Mononuclear cell (primary cell): ENCODE measurements around the gene CC2D2A. TPM values are rescaled to one million over a fixed set of nuclear protein-coding genes. Genes with fewer than 3 reads are reported as not detected.
"Not testable (repeated sequence)": the region's sequence is repeated elsewhere in the genome, so short reads cannot be mapped to it uniquely, and the experiment has no call there.

Source experiments
- H3K27me3 ChIP-seq: 2 replicates; pipeline ENCODE4 v1.6.0; 2011; ENCODE audit warnings: low read length, control low read depth; ENCODE audit not compliant: insufficient read depth
- H3K4me1 ChIP-seq: 2 replicates; pipeline ENCODE4 v1.5.1; 2011; ENCODE audit warnings: mild to moderate bottlenecking, low read length, control low read depth; ENCODE audit not compliant: insufficient read depth
- H3K4me3 ChIP-seq: 2 replicates; pipeline ENCODE4 v1.5.1; 2011; ENCODE audit warnings: mild to moderate bottlenecking, low read length, moderate library complexity
- H3K9me3 ChIP-seq: 2 replicates; pipeline ENCODE4 v1.5.1; 2011; ENCODE audit warnings: low read depth, mild to moderate bottlenecking, control low read depth, low read length
- total RNA-seq: library from RNA; depleted of rRNA; stranded (reverse); fragments of >200 nt; gene quantifications from one replicate; pipeline ENCODE4 v1.2.3, GENCODE V29; 2012

Gene CC2D2A
- total RNA-seq, 1 donor, result 0.63 TPM

DNA sequence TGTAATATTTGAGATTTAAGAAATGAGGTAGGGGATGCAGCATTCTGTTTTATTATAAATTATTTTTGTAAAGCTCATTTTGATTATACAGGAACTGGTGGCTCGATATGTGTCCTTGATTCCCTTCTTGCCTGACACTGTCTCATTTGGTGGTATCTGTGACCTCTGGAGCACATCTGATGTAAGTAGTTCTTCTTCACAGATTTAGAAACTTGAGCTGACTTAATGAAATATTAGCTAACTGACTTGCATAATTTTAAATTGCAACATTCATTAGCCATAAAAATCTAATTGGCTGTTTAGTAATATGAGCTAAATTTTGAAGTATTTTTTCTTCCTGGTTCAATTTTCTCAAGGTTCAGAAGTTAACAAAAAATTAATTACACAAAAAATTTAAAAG lies 116.4 kb downstream of the CC2D2A start:
- Histone ChIP-seq H3K4me1 (peaks cover 8% of the 10 kb centered on the region), H3K9me3 (no peaks in the 10 kb centered on the region), H3K27me3 (no peaks in the 10 kb centered on the region), H3K4me3 (no peak overlapping the region)

DNA sequence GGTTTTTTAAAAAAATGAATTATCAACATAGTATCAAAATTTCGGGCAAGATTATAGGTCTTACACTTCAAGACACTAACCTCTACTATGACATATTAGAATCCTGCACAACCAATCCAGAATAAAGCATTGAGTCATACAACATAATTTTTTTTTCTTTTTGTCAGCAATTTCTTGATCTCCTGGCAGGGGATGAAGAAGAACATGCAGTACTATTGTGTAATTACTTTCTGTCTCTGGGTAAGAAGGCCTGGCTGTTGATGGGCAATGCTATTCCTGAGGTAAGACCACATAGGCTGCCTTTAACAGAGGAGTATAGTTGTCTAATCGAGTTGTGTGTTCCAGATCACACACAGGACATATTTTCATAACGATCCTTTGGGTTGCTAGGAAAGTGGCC lies 118.0 kb downstream of the CC2D2A start:
- Histone ChIP-seq H3K9me3 (no peaks in the 10 kb centered on the region), H3K4me1 (peaks cover 8% of the 10 kb centered on the region), H3K4me3 (no peak overlapping the region), H3K27me3 (no peaks in the 10 kb centered on the region)

DNA sequence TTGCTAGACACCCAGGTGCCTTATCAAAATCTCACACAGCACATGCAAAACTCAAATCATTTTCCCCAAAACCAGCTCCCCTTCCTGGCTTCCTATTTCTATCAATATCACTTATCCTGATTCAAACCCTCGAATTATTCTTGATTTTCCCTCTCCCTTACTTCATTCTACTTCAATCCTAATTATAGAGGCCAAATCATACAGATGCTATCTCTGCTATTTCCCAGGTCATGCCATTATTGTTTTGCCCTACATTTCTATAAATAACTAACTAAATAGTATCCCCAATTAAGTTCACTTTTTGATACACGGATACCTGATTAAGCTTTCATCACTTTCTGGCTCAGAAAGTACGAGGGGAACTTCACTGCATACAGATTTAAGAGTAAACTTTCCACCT lies 123.1 kb downstream of the CC2D2A start:
- no peak overlapping the region for H3K4me3 ChIP-seq
- H3K27me3 ChIP-seq, result no peaks in the 10 kb centered on the region
- no peaks in the 10 kb centered on the region for H3K9me3 ChIP-seq
- no peaks in the 10 kb centered on the region for H3K4me1 ChIP-seq

DNA sequence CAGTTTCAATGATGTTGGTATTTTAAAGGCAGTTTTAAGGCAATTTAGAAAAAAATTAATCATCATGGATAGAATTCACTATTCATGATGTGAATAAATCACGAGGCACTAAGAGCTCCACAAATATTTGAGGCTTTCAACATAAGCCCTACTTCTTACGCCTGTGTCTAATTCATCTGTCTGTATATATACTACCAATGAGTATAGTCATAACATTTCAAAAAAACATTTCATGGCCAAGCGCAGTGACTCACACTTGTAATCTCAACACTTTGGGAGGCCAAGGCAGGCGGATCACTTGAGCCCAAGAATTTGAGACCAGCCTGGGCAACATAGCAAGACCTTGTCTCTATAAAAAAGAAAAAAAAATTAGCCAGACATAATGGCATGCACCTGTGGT lies 129.0 kb downstream of the CC2D2A start:
- Histone ChIP-seq H3K27me3 (no peaks in the 10 kb centered on the region), H3K4me3 (no peak overlapping the region), H3K4me1 (no peaks in the 10 kb centered on the region), H3K9me3 (no peaks in the 10 kb centered on the region)

DNA sequence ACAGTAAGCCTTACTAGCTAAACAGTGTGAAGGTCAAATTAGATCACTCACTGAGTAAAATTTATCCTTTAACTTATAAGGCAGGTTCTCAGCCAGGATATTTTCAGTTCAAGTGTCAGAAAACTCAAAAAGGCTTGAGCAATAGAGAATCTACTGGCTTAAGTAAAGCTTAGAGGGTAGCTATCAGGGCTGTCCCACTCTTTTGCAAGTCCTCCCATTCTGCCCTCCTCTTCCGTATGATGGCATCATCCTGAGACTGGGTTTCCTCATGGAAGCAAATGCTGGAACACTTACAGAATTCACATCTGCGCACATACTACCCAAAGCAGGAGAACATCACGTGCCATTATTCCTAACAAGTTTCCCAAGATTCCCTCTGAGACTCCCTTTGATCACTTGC lies 130.5 kb downstream of the CC2D2A start:
- Histone ChIP-seq H3K4me1 (no peaks in the 10 kb centered on the region), H3K27me3 (no peaks in the 10 kb centered on the region), H3K4me3 (no peak overlapping the region), H3K9me3 (no peaks in the 10 kb centered on the region)

DNA sequence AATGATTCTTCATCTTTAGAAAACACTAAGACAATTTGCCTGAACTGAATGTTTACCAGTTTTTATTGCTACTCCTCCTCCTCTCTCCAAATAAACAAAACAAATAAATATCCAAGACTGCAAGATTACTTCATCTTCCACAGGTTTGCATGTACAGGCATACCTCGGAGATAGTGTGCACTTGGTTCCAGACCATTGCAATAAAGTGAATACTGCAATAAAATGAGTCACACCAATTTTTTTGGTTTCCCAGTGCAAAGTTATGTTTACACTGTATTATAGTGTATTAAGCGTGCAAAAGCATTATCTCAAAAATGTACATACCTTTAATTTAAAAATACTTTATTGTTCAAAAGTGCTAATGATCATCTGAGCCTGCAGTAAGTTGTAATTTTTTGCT lies 132.2 kb downstream of the CC2D2A start:
- Histone ChIP-seq H3K4me3 (no peak overlapping the region), H3K9me3 (no peaks in the 10 kb centered on the region), H3K4me1 (no peaks in the 10 kb centered on the region), H3K27me3 (no peaks in the 10 kb centered on the region)

DNA sequence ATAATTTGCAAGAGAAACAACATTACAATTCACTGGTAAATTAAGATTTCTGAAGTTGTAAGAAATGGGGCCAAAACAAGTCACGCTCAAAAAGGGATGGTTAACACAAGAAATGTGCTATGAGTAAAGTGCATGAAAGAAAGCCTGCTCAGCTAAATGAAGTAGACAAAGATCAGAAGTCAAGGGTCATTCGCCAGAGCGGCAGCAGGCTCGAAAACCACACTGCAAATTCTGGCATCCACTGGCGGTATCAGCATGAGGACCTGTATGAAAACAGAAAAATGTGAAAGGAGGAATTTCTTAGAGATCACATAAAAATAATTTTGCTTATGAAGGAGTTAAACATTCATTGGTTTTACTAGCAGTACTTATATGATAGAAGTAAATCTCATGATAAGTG lies 135.9 kb downstream of the CC2D2A start:
- no peaks in the 10 kb centered on the region for H3K27me3 ChIP-seq
- no peaks in the 10 kb centered on the region for H3K4me1 ChIP-seq
- H3K4me3 ChIP-seq, result no peak overlapping the region
- H3K9me3 ChIP-seq, result no peaks in the 10 kb centered on the region

DNA sequence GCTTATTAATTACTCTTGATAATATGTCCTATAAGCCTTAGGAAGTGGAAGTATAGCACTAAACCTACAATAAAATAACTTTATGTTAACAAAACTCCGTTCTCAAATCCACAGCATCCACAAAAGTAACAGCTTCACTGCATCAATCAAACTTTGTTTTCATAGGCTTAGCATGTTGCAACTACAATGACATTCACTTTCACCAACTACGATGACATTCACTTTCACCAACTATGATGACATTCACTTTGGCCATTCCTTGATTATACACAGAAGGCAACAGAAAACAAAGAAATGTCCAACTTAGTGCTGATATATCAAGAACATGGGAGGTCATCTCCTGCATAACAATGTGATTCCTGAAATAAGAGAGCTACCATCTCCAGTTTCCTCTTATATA lies 141.2 kb downstream of the CC2D2A start:
- Histone ChIP-seq H3K4me1 (peaks cover 3% of the 10 kb centered on the region), H3K27me3 (no peaks in the 10 kb centered on the region), H3K4me3 (no peak overlapping the region), H3K9me3 (no peaks in the 10 kb centered on the region)

DNA sequence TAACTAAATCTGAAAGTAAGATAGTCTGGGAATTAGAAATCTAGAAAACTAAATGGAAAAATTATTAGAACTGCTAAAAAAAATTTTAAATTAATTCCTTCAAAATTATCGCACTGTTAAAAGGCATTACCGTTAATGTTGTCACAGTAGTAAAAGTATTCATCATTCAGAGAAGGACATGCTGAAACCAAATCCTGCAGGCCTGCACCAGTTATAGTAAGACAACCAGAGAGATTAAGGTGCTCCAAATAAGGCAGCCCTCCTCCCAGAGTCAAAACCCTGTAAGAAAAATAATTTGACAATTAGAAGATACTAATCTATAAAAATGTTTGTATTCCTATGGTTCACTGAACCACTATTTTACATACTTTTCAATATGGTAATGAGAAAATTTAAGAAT lies 142.5 kb downstream of the CC2D2A start:
- Histone ChIP-seq H3K9me3 (no peaks in the 10 kb centered on the region), H3K4me3 (no peak overlapping the region), H3K4me1 (peaks cover 3% of the 10 kb centered on the region), H3K27me3 (no peaks in the 10 kb centered on the region)

DNA sequence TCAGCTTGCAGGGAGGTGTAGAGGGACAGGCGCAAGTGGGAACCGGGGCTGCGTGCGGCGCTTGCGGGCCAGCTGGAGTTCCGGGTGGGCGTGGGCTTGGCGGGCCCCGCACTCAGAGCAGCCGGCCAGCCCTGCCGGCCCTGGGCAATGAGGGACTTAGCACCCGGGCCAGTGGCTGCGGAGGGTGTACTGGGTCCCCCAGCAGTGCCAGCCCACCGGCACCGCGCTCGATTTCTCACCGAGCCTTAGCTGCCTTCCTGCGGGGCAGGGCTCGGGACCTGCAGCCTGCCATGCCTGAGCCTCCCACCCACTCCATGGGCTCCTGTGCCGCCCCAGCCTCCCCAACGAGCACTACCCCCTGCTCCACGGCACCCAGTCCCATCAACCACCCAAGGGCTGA lies 145.2 kb downstream of the CC2D2A start:
- H3K4me3 ChIP-seq, H3K4me1 ChIP-seq, H3K27me3 ChIP-seq, H3K9me3 ChIP-seq: not testable (repeated sequence)

DNA sequence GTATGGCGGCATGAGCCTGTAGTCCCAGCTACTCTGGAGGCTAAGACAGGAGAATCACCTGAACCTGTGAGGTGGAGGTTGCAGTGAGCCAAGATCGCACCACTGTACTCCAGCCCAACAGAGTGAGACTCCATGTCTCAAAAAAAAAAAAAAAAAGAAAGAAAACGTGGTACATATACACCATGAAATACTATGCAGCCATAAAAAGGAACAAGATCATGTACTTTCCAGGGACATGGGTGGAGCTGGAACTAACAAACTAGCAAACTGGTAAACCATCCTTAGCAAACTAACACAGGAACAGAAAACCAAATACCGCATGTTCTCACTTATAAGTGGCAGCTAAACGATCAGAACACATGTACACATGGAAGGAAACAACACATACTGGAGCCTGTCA lies 147.7 kb downstream of the CC2D2A start:
- not testable (repeated sequence) for H3K4me3 ChIP-seq, H3K9me3 ChIP-seq, H3K27me3 ChIP-seq, H3K4me1 ChIP-seq

DNA sequence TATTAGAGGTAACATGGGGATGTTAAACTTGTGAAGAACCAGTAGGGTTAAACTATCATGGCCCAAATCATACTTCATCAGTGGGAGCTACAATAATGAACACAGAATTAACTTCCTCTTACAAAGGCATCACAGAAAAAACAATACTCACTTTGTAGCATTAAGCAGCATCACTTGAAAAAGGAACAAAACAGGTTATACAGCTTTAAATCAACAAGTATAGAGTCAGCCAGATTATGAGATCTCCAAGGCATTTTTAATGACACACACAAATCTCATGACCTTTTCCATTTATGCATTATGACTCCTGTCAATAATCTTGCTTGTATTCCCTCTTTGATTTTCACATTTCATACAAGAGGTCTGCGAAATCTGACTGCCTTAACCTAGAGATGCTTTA lies 167.1 kb downstream of the CC2D2A start:
- H3K4me1 ChIP-seq, result peaks cover 4% of the 10 kb centered on the region
- H3K4me3 ChIP-seq, result no peak overlapping the region
- H3K27me3 ChIP-seq, result no peaks in the 10 kb centered on the region
- no peaks in the 10 kb centered on the region for H3K9me3 ChIP-seq

DNA sequence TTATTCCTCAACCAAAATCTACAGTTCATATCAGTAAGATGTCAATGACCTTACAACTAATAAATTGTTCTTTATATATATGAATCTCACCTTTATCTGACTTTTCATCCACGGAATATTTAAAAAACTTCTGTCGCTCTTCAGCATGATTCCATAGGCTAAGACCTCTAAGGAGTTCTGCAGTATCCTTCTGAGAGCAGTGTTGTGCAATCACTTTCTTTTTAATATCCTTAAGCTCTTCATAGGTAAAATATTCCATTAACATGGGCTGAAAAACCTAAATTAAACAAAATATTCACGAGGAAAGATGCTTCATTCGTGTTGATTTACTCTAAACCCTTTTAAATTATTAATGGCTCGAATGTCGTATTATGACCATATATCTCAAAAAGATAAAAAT lies 168.7 kb downstream of the CC2D2A start:
- Histone ChIP-seq H3K9me3 (no peaks in the 10 kb centered on the region), H3K4me3 (no peak overlapping the region)

DNA sequence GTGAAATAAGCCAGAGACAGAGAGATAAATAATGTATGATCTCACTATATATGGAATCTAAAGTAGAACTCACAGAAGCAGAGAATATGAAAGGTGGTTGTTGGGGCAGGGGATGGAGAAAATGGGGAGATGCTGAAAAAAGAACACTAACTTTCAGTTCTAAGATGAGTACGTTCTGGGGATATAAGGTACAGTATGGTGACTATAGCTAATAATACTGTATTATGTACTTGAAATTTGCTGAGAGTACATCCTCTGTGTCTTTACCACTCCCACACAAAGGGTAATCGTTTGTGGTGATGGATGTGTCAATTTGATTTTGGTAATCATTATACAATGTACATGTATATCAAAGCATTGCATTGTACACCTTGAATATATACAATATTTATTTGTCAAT lies 178.9 kb downstream of the CC2D2A start:
- Histone ChIP-seq H3K4me1 (peaks cover 53% of the 10 kb centered on the region), H3K4me3 (no peak overlapping the region), H3K27me3 (no peaks in the 10 kb centered on the region), H3K9me3 (no peaks in the 10 kb centered on the region)

More for the DNA sequence above, 168.7 kb downstream of the CC2D2A start:
- peaks cover 6% of the 10 kb centered on the region for H3K4me1 ChIP-seq
- no peaks in the 10 kb centered on the region for H3K27me3 ChIP-seq

DNA sequence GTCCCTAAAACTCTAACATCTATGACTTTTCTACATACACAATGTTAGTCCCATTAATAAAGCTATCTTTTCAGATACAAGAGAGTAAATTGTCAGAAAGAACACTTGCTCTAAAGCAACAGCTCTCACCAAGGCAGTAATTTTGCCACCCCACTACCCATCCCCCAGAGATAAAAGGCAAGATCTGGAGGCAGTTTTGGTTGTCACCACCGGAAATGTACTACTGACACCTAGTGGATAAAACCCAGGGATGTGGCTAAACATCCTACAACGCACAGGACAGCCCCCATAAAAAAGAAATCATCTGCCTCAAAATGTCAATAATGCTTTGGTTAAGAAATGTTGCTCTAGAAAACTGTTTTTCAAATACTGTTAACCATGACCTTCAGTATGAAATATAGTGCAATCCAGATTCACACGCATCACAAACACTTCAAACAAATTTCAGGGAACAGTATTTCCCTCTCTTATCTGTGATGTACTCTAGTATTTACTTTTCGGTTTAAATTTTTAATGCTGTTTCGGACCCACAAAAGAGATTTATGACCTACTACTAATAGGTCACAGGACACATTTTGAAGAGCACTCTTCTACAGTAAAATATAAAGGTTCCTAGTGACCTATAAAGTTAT lies 180.3 kb downstream of the CC2D2A start:
- Histone ChIP-seq H3K9me3 (no peaks in the 10 kb centered on the region), H3K4me1 (peaks cover 54% of the 10 kb centered on the region), H3K4me3 (no peak overlapping the region), H3K27me3 (no peaks in the 10 kb centered on the region)
